HEK293 (cell line): ENCODE measurements around the gene PNLIP.

Experiments
- CTCF ChIA-PET: fragments of 350-600 bp; formaldehyde crosslinking; extraction: SDS; loops from one replicate; lab custom pipeline; 2021; ENCODE audit warnings: antibody characterized with exemption; lab: Yijun Ruan, JAX
- POLR2A ChIA-PET: fragments of 300-600 bp; formaldehyde crosslinking; extraction: SDS; loops from one replicate; lab custom pipeline; 2020; ENCODE audit warnings: antibody characterized with exemption, inconsistent platforms; lab: Yijun Ruan, JAX
- H3K27ac ChIP-seq: fragments of 200-500 bp; sonication (Bioruptor generic); 2 replicates; pipeline ENCODE4 v1.5.1; 2014; ENCODE audit warnings: low read depth, low read length, control low read depth, inconsistent platforms; ENCODE audit errors: extremely low read depth
- H3K36me3 ChIP-seq, 2 experiments: fragments of 200-500 bp in 1 of 2; sonication (Bioruptor generic) in 1 of 2; 1 replicate in 1 of 2; 2 replicates in 1 of 2; pipeline ENCODE4 v1.5.1; 2014 to 2017; ENCODE audit warnings: inconsistent platforms in 2 of 2, low read length in 2 of 2; ENCODE audit not compliant: control insufficient read depth in 2 of 2, insufficient read depth in 1 of 2
- H3K4me1 ChIP-seq: fragments of 200-500 bp; sonication (Bioruptor generic); 2 replicates; pipeline ENCODE4 v1.5.1; 2014; ENCODE audit warnings: mild to moderate bottlenecking, low read length, inconsistent platforms; ENCODE audit not compliant: control insufficient read depth, insufficient read depth
- H3K4me3 ChIP-seq: 2 replicates; pipeline ENCODE4 v1.5.1; 2011; ENCODE audit warnings: low read depth, mild to moderate bottlenecking, control low read depth, low read length, moderate library complexity
- H3K9me3 ChIP-seq: fragments of 200-500 bp; sonication (Bioruptor generic); 2 replicates; pipeline ENCODE4 v1.5.1; 2014; ENCODE audit warnings: low read depth, low read length, inconsistent platforms; ENCODE audit not compliant: control insufficient read depth, insufficient read depth
- KLF16 ChIP-seq: fragments of 450-650 bp; formaldehyde crosslinking; IDR thresholded peaks from 2 replicates; pipeline ENCODE4 v1.5.1; 2017; ENCODE audit warnings: missing biosample characterization, missing genetic modification characterization
- OSR2 ChIP-seq: fragments of 450-650 bp; formaldehyde crosslinking; IDR thresholded peaks from 2 replicates; pipeline ENCODE4 v1.5.1; 2016; ENCODE audit warnings: missing biosample characterization, missing genetic modification characterization
- PRDM1 ChIP-seq: fragments of 450-650 bp; formaldehyde crosslinking; IDR thresholded peaks from 2 replicates; pipeline ENCODE4; 2016; ENCODE audit warnings: missing biosample characterization, missing genetic modification characterization
- SCRT1 ChIP-seq: fragments of 450-650 bp; formaldehyde crosslinking; IDR thresholded peaks from 2 replicates; pipeline ENCODE4 v1.5.1; 2016; ENCODE audit warnings: missing biosample characterization, missing genetic modification characterization, borderline replicate concordance
- SP3 ChIP-seq: fragments of 450-650 bp; formaldehyde crosslinking; IDR thresholded peaks from 2 replicates; pipeline ENCODE4 v1.5.1; 2016; ENCODE audit warnings: missing biosample characterization, missing genetic modification characterization
- ZNF10 ChIP-seq: fragments of 450-650 bp; formaldehyde crosslinking; IDR thresholded peaks from 2 replicates; pipeline ENCODE4 v1.5.1; 2017; ENCODE audit warnings: missing biosample characterization, missing genetic modification characterization
- ZNF138 ChIP-seq: fragments of 450-650 bp; formaldehyde crosslinking; IDR thresholded peaks from 2 replicates; pipeline ENCODE4 v1.5.1; 2016; ENCODE audit warnings: missing biosample characterization, missing genetic modification characterization, borderline replicate concordance
- ZNF214 ChIP-seq: fragments of 450-650 bp; formaldehyde crosslinking; IDR thresholded peaks from 2 replicates; pipeline ENCODE4 v1.5.1; 2017; ENCODE audit warnings: missing biosample characterization, mild to moderate bottlenecking, missing genetic modification characterization, borderline replicate concordance
- ZNF221 ChIP-seq: fragments of 450-650 bp; formaldehyde crosslinking; IDR thresholded peaks from 2 replicates; pipeline ENCODE4 v1.5.1; 2017; ENCODE audit warnings: missing biosample characterization, missing genetic modification characterization, borderline replicate concordance
- ZNF302 ChIP-seq: fragments of 450-650 bp; formaldehyde crosslinking; IDR thresholded peaks from 2 replicates; pipeline ENCODE4 v1.5.1; 2016; ENCODE audit warnings: missing biosample characterization, missing genetic modification characterization, low read depth
- ZNF335 ChIP-seq: fragments of 450-650 bp; formaldehyde crosslinking; conservative IDR thresholded peaks from 2 replicates; pipeline ENCODE4 v1.5.1; 2016; ENCODE audit warnings: missing biosample characterization, missing genetic modification characterization
- ZNF416 ChIP-seq: fragments of 450-650 bp; formaldehyde crosslinking; IDR thresholded peaks from 2 replicates; pipeline ENCODE4 v1.5.1; 2016; ENCODE audit warnings: missing biosample characterization, missing genetic modification characterization
- ZNF48 ChIP-seq: fragments of 450-650 bp; formaldehyde crosslinking; IDR thresholded peaks from 2 replicates; pipeline ENCODE4 v1.5.1; 2016; ENCODE audit warnings: missing biosample characterization, missing genetic modification characterization
- ZNF514 ChIP-seq: fragments of 450-650 bp; formaldehyde crosslinking; IDR thresholded peaks from 2 replicates; pipeline ENCODE4 v1.5.1; 2016; ENCODE audit warnings: missing biosample characterization, missing genetic modification characterization
- ZNF558 ChIP-seq: fragments of 450-650 bp; formaldehyde crosslinking; IDR thresholded peaks from 2 replicates; pipeline ENCODE4 v1.5.1; 2016; ENCODE audit warnings: missing biosample characterization, missing genetic modification characterization
- ZNF571 ChIP-seq: fragments of 450-650 bp; formaldehyde crosslinking; IDR thresholded peaks from 2 replicates; pipeline ENCODE4 v1.5.0; 2017; ENCODE audit warnings: missing biosample characterization, missing genetic modification characterization
- ZNF623 ChIP-seq: fragments of 450-650 bp; formaldehyde crosslinking; IDR thresholded peaks from 2 replicates; pipeline ENCODE4 v1.5.1; 2016; ENCODE audit warnings: missing biosample characterization, missing genetic modification characterization
- ZNF654 ChIP-seq: fragments of 450-650 bp; formaldehyde crosslinking; IDR thresholded peaks from 2 replicates; pipeline ENCODE4 v1.5.1; 2016; ENCODE audit warnings: low read depth, missing biosample characterization, missing genetic modification characterization
- ZNF747 ChIP-seq: fragments of 450-650 bp; formaldehyde crosslinking; IDR thresholded peaks from 2 replicates; pipeline ENCODE4 v1.5.1; 2016; ENCODE audit warnings: missing biosample characterization, missing genetic modification characterization
- ZNF837 ChIP-seq: fragments of 450-650 bp; formaldehyde crosslinking; IDR thresholded peaks from 2 replicates; pipeline ENCODE4 v1.5.1; 2016; ENCODE audit warnings: missing biosample characterization, missing genetic modification characterization
- ZSCAN16 ChIP-seq: fragments of 450-650 bp; formaldehyde crosslinking; IDR thresholded peaks from 2 replicates; pipeline ENCODE4 v1.5.1; 2016; ENCODE audit warnings: missing biosample characterization, missing genetic modification characterization
- TF ChIP-seq, protein P1 (sequence below): fragments of 450-650 bp; formaldehyde crosslinking; IDR thresholded peaks from 2 replicates; pipeline ENCODE4 v1.5.1; 2016; ENCODE audit warnings: missing biosample characterization, missing genetic modification characterization
- TF ChIP-seq, protein P2 (sequence below): fragments of 450-650 bp; formaldehyde crosslinking; IDR thresholded peaks from 2 replicates; pipeline ENCODE4 v1.5.1; 2016; ENCODE audit warnings: missing biosample characterization, missing genetic modification characterization
- TF ChIP-seq, protein P3 (sequence below): fragments of 450-650 bp; formaldehyde crosslinking; IDR thresholded peaks from 2 replicates; pipeline ENCODE4 v1.5.1; 2016; ENCODE audit warnings: missing biosample characterization, missing genetic modification characterization
- TF ChIP-seq, protein P4 (sequence below): fragments of 450-650 bp; IDR thresholded peaks from 2 replicates; pipeline ENCODE4 v1.5.1; 2018; ENCODE audit warnings: missing biosample characterization, mild to moderate bottlenecking, missing genetic modification characterization

The PNLIP gene

DNA sequence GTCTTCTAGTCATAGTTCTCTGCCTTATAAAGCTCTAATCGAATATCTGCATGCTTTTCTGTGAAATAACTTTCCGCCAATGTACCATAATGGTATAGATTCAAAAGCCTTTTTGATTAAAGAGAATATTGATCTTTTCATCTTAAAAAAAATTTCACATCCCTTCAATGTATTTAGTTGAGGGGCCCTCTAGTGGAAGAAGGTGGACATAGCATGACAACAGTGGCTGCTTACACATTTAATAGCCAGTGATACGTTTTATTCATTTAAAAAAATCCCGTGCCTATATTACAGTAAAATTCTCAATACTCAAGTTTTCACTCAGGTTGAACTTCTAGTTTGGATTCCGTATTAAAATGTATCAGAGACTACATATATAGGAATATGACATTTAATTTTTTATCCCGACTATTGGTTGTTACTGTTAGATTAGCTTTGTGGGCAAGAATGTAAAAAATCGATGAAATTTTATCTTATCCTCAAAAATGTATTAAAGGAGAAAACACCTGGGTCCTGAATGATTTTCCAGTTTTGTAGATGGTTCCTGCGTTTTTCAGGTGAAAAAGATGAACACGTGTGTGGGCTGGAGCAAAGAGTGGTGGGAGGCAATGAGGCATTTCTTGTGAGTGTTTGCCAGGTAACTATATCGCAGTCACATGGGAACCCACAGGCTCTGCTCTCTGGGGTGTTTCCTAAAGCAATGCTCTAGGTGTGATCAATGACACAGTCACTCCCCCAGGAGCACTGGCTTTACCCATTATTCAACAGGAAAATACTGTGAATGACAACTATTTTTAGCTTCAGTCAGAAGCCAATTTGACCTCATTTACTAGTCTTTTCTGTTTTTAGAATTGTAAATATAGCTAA is 24.1 kb upstream of the PNLIP start:
- ChIA-PET CTCF (interaction anchor here (0.6 to 1.9 kb wide), 26 partner anchors 8 to 1130 kb away, joined by 3 to 9 read pairs (median 3); partner anchors contain the start of gene GFRA1), POLR2A (no interaction called here)
- TF ChIP-seq ZNF654 (tag by site-specific recombination), result peak; percentile 50
- TF ChIP-seq ZNF302 (tag by site-specific recombination), result no peak
- TF ChIP-seq, protein P1, sequence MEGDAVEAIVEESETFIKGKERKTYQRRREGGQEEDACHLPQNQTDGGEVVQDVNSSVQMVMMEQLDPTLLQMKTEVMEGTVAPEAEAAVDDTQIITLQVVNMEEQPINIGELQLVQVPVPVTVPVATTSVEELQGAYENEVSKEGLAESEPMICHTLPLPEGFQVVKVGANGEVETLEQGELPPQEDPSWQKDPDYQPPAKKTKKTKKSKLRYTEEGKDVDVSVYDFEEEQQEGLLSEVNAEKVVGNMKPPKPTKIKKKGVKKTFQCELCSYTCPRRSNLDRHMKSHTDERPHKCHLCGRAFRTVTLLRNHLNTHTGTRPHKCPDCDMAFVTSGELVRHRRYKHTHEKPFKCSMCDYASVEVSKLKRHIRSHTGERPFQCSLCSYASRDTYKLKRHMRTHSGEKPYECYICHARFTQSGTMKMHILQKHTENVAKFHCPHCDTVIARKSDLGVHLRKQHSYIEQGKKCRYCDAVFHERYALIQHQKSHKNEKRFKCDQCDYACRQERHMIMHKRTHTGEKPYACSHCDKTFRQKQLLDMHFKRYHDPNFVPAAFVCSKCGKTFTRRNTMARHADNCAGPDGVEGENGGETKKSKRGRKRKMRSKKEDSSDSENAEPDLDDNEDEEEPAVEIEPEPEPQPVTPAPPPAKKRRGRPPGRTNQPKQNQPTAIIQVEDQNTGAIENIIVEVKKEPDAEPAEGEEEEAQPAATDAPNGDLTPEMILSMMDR (tag by site-specific recombination), result 0 out of 2 replicates have a peak, but pooled peaks have one; percentile 8
- 0 out of 2 replicates have a peak, but pooled peaks have one; percentile 36 for TF ChIP-seq ZNF335 (tag by site-specific recombination)
- H3K9me3 ChIP-seq, result no peaks in the 10 kb centered on the region
- H3K27ac ChIP-seq, result no peak overlapping the region
- H3K4me3 ChIP-seq, result no peak overlapping the region
- no peaks in the 10 kb centered on the region for H3K36me3 ChIP-seq
- H3K4me1 ChIP-seq, result no peaks in the 10 kb centered on the region

DNA sequence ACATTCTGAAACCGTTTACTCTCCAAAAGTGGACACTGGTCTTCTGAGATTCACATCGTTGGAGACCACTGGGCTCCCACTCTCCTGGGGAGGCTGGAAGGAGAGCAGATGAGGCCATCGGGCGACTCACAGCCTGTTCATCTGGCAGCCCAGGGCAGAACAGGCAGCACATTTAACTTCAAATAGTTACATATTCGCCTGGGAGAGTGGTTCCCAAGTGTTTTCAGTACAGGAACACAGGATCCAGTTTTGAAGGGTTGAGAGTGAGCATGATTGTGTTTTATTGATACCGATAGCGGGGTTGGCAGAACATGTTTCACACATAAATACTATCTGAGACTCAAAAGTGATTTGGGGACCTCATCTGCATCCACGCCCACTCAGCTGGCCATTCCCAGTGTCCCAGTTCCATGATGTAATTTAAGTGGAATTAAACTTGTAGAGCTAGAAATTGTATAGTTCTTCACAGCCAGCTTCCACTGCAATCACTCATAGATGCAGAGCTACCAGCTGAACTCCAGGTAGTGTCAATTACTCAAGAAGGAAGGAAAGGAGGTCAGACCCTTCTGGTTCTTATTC is 22.8 kb upstream of the PNLIP start:
- no peaks in the 10 kb centered on the region for H3K9me3 ChIP-seq
- H3K4me1 ChIP-seq, result no peaks in the 10 kb centered on the region
- ChIA-PET CTCF (interaction anchor here (0.5 to 1.9 kb wide), 4 partner anchors 9 to 950 kb away, joined by 3 to 5 read pairs (median 4); no protein-coding TSS in a partner anchor), POLR2A (no interaction called here)
- H3K27ac ChIP-seq, result no peak overlapping the region
- no peak overlapping the region for H3K4me3 ChIP-seq
- H3K36me3 ChIP-seq, result no peaks in the 10 kb centered on the region
- no peak for TF ChIP-seq OSR2 (tag by site-specific recombination)
- TF ChIP-seq ZNF48, result no peak
- TF ChIP-seq ZNF416 (tag by site-specific recombination), result no peak
- TF ChIP-seq ZNF558 (tag by site-specific recombination), result no peak
- no peak for TF ChIP-seq ZSCAN16 (tag by site-specific recombination)
- TF ChIP-seq ZNF837 (tag by site-specific recombination), result no peak

DNA sequence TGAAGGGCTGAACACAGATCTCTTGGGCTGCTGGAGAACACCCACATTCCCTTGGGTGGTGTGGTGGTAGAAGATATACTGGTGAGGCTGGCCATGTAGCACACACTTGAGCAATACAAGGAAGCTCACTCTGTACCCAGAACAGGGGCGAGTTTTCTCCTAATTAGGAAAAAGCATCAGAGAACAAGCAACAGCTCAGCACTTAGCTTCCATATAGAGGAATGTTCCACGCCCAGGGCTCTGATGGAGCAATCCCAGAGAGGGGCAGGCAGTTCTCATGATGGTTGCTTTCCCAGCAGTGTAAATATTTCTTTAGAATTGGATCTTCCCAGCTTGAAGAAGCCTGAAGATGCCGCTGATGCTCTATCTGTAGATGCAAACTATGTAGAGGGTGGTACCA is 21.0 kb upstream of the PNLIP start:
- H3K36me3 ChIP-seq, result no peaks in the 10 kb centered on the region
- ChIA-PET POLR2A (no interaction called here), CTCF (interaction anchor here (0.6 to 1.3 kb wide), 4 partner anchors 20 to 157 kb away, joined by 3 to 6 read pairs (median 4); no protein-coding TSS in a partner anchor)
- H3K27ac ChIP-seq, result no peak overlapping the region
- H3K4me1 ChIP-seq, result no peaks in the 10 kb centered on the region
- H3K9me3 ChIP-seq, result no peaks in the 10 kb centered on the region
- H3K4me3 ChIP-seq, result no peak overlapping the region
- TF ChIP-seq, protein P2, sequence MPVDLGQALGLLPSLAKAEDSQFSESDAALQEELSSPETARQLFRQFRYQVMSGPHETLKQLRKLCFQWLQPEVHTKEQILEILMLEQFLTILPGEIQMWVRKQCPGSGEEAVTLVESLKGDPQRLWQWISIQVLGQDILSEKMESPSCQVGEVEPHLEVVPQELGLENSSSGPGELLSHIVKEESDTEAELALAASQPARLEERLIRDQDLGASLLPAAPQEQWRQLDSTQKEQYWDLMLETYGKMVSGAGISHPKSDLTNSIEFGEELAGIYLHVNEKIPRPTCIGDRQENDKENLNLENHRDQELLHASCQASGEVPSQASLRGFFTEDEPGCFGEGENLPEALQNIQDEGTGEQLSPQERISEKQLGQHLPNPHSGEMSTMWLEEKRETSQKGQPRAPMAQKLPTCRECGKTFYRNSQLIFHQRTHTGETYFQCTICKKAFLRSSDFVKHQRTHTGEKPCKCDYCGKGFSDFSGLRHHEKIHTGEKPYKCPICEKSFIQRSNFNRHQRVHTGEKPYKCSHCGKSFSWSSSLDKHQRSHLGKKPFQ (tag by site-specific recombination), result no peak
- TF ChIP-seq ZNF514 (no peak), ZNF221 (tag by site-specific recombination) (no peak), KLF16 (tag by site-specific recombination) (no peak), ZNF138 (tag by site-specific recombination) (no peak), SCRT1 (tag by site-specific recombination) (no peak), ZNF623 (tag by site-specific recombination) (no peak), PRDM1 (tag by site-specific recombination) (no peak), ZNF571 (tag by site-specific recombination) (no peak), SP3 (tag by site-specific recombination) (no peak), ZNF10 (tag by site-specific recombination) (no peak), ZNF214 (tag by site-specific recombination) (no peak), ZNF747 (no peak)
- TF ChIP-seq, protein P3, sequence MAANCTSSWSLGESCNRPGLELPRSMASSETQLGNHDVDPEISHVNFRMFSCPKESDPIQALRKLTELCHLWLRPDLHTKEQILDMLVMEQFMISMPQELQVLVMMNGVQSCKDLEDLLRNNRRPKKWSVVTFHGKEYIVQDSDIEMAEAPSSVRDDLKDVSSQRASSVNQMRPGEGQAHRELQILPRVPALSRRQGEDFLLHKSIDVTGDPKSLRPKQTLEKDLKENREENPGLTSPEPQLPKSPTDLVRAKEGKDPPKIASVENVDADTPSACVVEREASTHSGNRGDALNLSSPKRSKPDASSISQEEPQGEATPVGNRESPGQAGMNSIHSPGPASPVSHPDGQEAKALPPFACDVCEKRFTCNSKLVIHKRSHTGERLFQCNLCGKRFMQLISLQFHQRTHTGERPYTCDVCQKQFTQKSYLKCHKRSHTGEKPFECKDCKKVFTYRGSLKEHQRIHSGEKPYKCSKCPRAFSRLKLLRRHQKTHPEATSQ (tag by site-specific recombination), result no peak
- TF ChIP-seq, protein P4, sequence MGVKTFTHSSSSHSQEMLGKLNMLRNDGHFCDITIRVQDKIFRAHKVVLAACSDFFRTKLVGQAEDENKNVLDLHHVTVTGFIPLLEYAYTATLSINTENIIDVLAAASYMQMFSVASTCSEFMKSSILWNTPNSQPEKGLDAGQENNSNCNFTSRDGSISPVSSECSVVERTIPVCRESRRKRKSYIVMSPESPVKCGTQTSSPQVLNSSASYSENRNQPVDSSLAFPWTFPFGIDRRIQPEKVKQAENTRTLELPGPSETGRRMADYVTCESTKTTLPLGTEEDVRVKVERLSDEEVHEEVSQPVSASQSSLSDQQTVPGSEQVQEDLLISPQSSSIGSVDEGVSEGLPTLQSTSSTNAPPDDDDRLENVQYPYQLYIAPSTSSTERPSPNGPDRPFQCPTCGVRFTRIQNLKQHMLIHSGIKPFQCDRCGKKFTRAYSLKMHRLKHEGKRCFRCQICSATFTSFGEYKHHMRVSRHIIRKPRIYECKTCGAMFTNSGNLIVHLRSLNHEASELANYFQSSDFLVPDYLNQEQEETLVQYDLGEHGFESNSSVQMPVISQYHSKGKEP (tag by site-specific recombination), result no peak
